SJSA1 (cell line): Measurements from ENCODE around the gene FDXACB1. TPM values are rescaled to one million over a fixed set of nuclear protein-coding genes. Genes with fewer than 3 reads are reported as not detected.
A peak's percentile ranks its signal among the peaks of the same experiment; 100 is the strongest.

Source experiments
- DNase-seq, 2 experiments: peaks; one replicate each; pipeline ENCODE4 v3.0.0-alpha.2; 2015 to 2020; ENCODE audit warnings: low spot score in 2 of 2, low read depth in 1 of 2
- H3K27ac ChIP-seq: fragments of 250-450 bp; sonication (Bioruptor Pico); 2 replicates; pipeline ENCODE4 v1.5.1; 2020; ENCODE audit warnings: mild to moderate bottlenecking, moderate library complexity
- H3K27me3 ChIP-seq: fragments of 250-450 bp; sonication (Bioruptor Pico); replicated peaks from 2 replicates; pipeline ENCODE4 v1.5.1; 2020; ENCODE audit warnings: mild to moderate bottlenecking, moderate library complexity
- H3K36me3 ChIP-seq: fragments of 250-450 bp; sonication (Bioruptor Pico); 2 replicates; pipeline ENCODE4 v1.5.1; 2020; ENCODE audit warnings: mild to moderate bottlenecking
- H3K4me1 ChIP-seq: fragments of 250-450 bp; sonication (Bioruptor Pico); replicated peaks from 2 replicates; pipeline ENCODE4 v1.6.1; 2021; ENCODE audit warnings: mild to moderate bottlenecking
- H3K4me3 ChIP-seq: fragments of 250-450 bp; sonication (Bioruptor Pico); 2 replicates; pipeline ENCODE4 v1.5.1; 2020; ENCODE audit warnings: mild to moderate bottlenecking
- H3K9me3 ChIP-seq: fragments of 250-450 bp; sonication (Bioruptor Pico); replicated peaks from 2 replicates; pipeline ENCODE4 v1.5.1; 2020; ENCODE audit warnings: mild to moderate bottlenecking
- total RNA-seq: library from RNA; depleted of rRNA; stranded (reverse); fragments of >200 nt; shearing (Covaris generic); gene quantifications from 2 replicates; pipeline ENCODE4 v1.2.3, GENCODE V29; 2014

The FDXACB1 gene
- total RNA-seq, 1 experiment from 2014 or later: 2.5 TPM

- H3K36me3 ChIP-seq: no peaks in the 10 kb centered on the region
- H3K4me3 ChIP-seq: no peak overlapping the region
- no peaks in the 10 kb centered on the region for H3K9me3 ChIP-seq
- H3K27me3 ChIP-seq: no peaks in the 10 kb centered on the region
- no peak overlapping the region for H3K27ac ChIP-seq
- peaks cover 4% of the 10 kb centered on the region; the same call in 1 of the 2 replicates for H3K4me1 ChIP-seq
- DNase-seq: no peak
Observed at GRCh38 chr11:111882202-111882601, 3.2 kb upstream of the FDXACB1 start.

GRCh38 chr11:111879637-111879960, 634 bp upstream of the FDXACB1 start:
- peak overlapping the region; percentile 97 for H3K27ac ChIP-seq
- DNase-seq: no peak
- H3K36me3 ChIP-seq: no peaks in the 10 kb centered on the region
- H3K9me3 ChIP-seq: no peaks in the 10 kb centered on the region
- peak overlapping the region; percentile 51 for H3K4me3 ChIP-seq
- no peaks in the 10 kb centered on the region for H3K27me3 ChIP-seq
- H3K4me1 ChIP-seq: peaks cover 4% of the 10 kb centered on the region; the same call in 1 of the 2 replicates

GRCh38 chr11:111878385-111878848, 548 bp downstream of the FDXACB1 start:
- H3K4me1 ChIP-seq: peaks cover 4% of the 10 kb centered on the region; the same call in 1 of the 2 replicates
- DNase-seq: no peak
- no peaks in the 10 kb centered on the region for H3K36me3 ChIP-seq
- peak overlapping the region; percentile 97 for H3K27ac ChIP-seq
- peak overlapping the region; percentile 51 for H3K4me3 ChIP-seq
- no peaks in the 10 kb centered on the region for H3K9me3 ChIP-seq
- H3K27me3 ChIP-seq: no peaks in the 10 kb centered on the region

- H3K36me3 ChIP-seq: no peaks in the 10 kb centered on the region
- H3K27ac ChIP-seq: no peak overlapping the region
- no peaks in the 10 kb centered on the region for H3K27me3 ChIP-seq
- no peak for DNase-seq
- no peaks in the 10 kb centered on the region for H3K9me3 ChIP-seq
- peak overlapping the region; percentile 91 for H3K4me3 ChIP-seq
- H3K4me1 ChIP-seq: no peaks in the 10 kb centered on the region
Observed at GRCh38 chr11:111871693-111872161, 7.2 kb downstream of the FDXACB1 start.

GRCh38 chr11:111870886-111871692, 7.9 kb downstream of the FDXACB1 start, which contains the start of gene ALG9:
Gene ALG9, minus strand, starts transcription at chr11:111871581. Its CDS starts 99 bp downstream, at chr11:111871482.
- no peaks in the 10 kb centered on the region for H3K27me3 ChIP-seq
- peak within 1 kb of the TSS; percentile 46; the same call in 1 of the 2 replicates for H3K27ac ChIP-seq
- H3K4me1 ChIP-seq: no peaks in the 10 kb centered on the region
- H3K9me3 ChIP-seq: no peaks in the 10 kb centered on the region
- peak; percentile 69 for DNase-seq
- H3K4me3 ChIP-seq: peak within 1 kb of the TSS; percentile 91
- no peaks in the 10 kb centered on the region for H3K36me3 ChIP-seq

GRCh38 chr11:111870522-111870885, 8.5 kb downstream of the FDXACB1 start:
- Histone ChIP-seq H3K4me3 (peak overlapping the region; percentile 91), H3K4me1 (no peaks in the 10 kb centered on the region), H3K36me3 (no peaks in the 10 kb centered on the region), H3K9me3 (no peaks in the 10 kb centered on the region), H3K27me3 (no peaks in the 10 kb centered on the region), H3K27ac (no peak overlapping the region; the same call in 1 of the 2 replicates)
- no peak for DNase-seq

GRCh38 chr11:111870113-111870512, 8.9 kb downstream of the FDXACB1 start:
- H3K36me3 ChIP-seq: peaks cover 2% of the 10 kb centered on the region; the same call in 1 of the 2 replicates
- H3K27ac ChIP-seq: no peak overlapping the region
- H3K4me3 ChIP-seq: no peak overlapping the region
- DNase-seq: no peak
- no peaks in the 10 kb centered on the region for H3K27me3 ChIP-seq
- no peaks in the 10 kb centered on the region for H3K9me3 ChIP-seq
- H3K4me1 ChIP-seq: no peaks in the 10 kb centered on the region

GRCh38 chr11:111860257-111860656, 18.7 kb downstream of the FDXACB1 start:
- H3K27ac ChIP-seq: no peak overlapping the region
- H3K36me3 ChIP-seq: peaks cover 3% of the 10 kb centered on the region; the same call in 1 of the 2 replicates
- no peaks in the 10 kb centered on the region for H3K9me3 ChIP-seq
- no peak for DNase-seq
- H3K4me3 ChIP-seq: no peak overlapping the region
- no peaks in the 10 kb centered on the region for H3K27me3 ChIP-seq
- no peaks in the 10 kb centered on the region for H3K4me1 ChIP-seq

- Histone ChIP-seq H3K9me3 (no peaks in the 10 kb centered on the region), H3K4me3 (no peak overlapping the region), H3K27me3 (no peaks in the 10 kb centered on the region), H3K27ac (no peak overlapping the region), H3K4me1 (no peaks in the 10 kb centered on the region), H3K36me3 (peaks cover 2% of the 10 kb centered on the region; the same call in 1 of the 2 replicates)
- DNase-seq: no peak
Observed at GRCh38 chr11:111855506-111855905, 23.5 kb downstream of the FDXACB1 start.

- no peak for DNase-seq
- no peaks in the 10 kb centered on the region for H3K9me3 ChIP-seq
- no peak overlapping the region for H3K27ac ChIP-seq
- H3K36me3 ChIP-seq: peaks cover 5% of the 10 kb centered on the region; the same call in 1 of the 2 replicates
- H3K27me3 ChIP-seq: no peaks in the 10 kb centered on the region
- H3K4me3 ChIP-seq: no peak overlapping the region
- H3K4me1 ChIP-seq: no peaks in the 10 kb centered on the region; the same call in 1 of the 2 replicates
Observed at GRCh38 chr11:111852103-111852502, 26.9 kb downstream of the FDXACB1 start.

- Histone ChIP-seq H3K9me3 (no peaks in the 10 kb centered on the region), H3K4me3 (no peak overlapping the region), H3K4me1 (no peaks in the 10 kb centered on the region; the same call in 1 of the 2 replicates), H3K36me3 (peaks cover 5% of the 10 kb centered on the region; the same call in 1 of the 2 replicates), H3K27ac (no peak overlapping the region), H3K27me3 (no peaks in the 10 kb centered on the region)
- DNase-seq: no peak
Observed at GRCh38 chr11:111851636-111852035, 27.3 kb downstream of the FDXACB1 start.

GRCh38 chr11:111851067-111851466, 27.9 kb downstream of the FDXACB1 start:
- Histone ChIP-seq H3K27me3 (no peaks in the 10 kb centered on the region), H3K36me3 (peaks cover 5% of the 10 kb centered on the region; the same call in 1 of the 2 replicates), H3K27ac (no peak overlapping the region), H3K4me3 (no peak overlapping the region), H3K9me3 (no peaks in the 10 kb centered on the region), H3K4me1 (no peaks in the 10 kb centered on the region; the same call in 1 of the 2 replicates)
- no peak for DNase-seq

- H3K36me3 ChIP-seq: peaks cover 7% of the 10 kb centered on the region; the same call in 1 of the 2 replicates
- H3K4me1 ChIP-seq: no peaks in the 10 kb centered on the region; the same call in 1 of the 2 replicates
- DNase-seq: no peak
- no peaks in the 10 kb centered on the region for H3K27me3 ChIP-seq
- H3K27ac ChIP-seq: no peak overlapping the region
- H3K4me3 ChIP-seq: no peak overlapping the region
- H3K9me3 ChIP-seq: no peaks in the 10 kb centered on the region
Observed at GRCh38 chr11:111849631-111850030, 29.3 kb downstream of the FDXACB1 start.

GRCh38 chr11:111846636-111847035, 32.3 kb downstream of the FDXACB1 start:
- Histone ChIP-seq H3K9me3 (no peaks in the 10 kb centered on the region), H3K4me3 (no peak overlapping the region), H3K36me3 (0 out of 2 replicates have a peak, but pooled peaks cover 8% of the 10 kb centered on the region), H3K27ac (no peak overlapping the region), H3K27me3 (no peaks in the 10 kb centered on the region), H3K4me1 (no peaks in the 10 kb centered on the region; the same call in 1 of the 2 replicates)
- DNase-seq: peak in 1 of 2 experiments; percentile 4
